Smooth muscle cell (in vitro differentiated cells): Measurements from ENCODE around the gene PYGB. TPM values are rescaled to one million over a fixed set of nuclear protein-coding genes. Genes with fewer than 3 reads are reported as not detected.

Experiments used
- DNase-seq: peaks from one replicate; lab custom pipeline; 2025; ENCODE audit not compliant: unreplicated experiment; lab: John Stamatoyannopoulos, UW
- H2AFZ ChIP-seq: fragments of 200-600 bp; sonication (generic); 2 replicates; pipeline ENCODE4 v1.6.0; 2016; ENCODE audit warnings: antibody characterized with exemption, low read depth, mild to moderate bottlenecking
- H3F3A ChIP-seq: fragments of 200-600 bp; sonication (generic); 2 replicates; pipeline ENCODE4 v1.6.0; 2017; ENCODE audit warnings: antibody characterized with exemption, low read depth
- H3K27ac ChIP-seq: fragments of 200-600 bp; sonication (generic); 2 replicates; pipeline ENCODE4 v1.5.1; 2016; ENCODE audit warnings: low read depth, mild to moderate bottlenecking
- H3K27me3 ChIP-seq: fragments of 200-600 bp; sonication (generic); 2 replicates; pipeline ENCODE4 v1.6.1; 2016; ENCODE audit warnings: low read depth, mild to moderate bottlenecking
- H3K36me3 ChIP-seq: fragments of 200-600 bp; sonication (generic); 2 replicates; pipeline ENCODE4 v1.5.1; 2016; ENCODE audit warnings: low read depth
- H3K4me1 ChIP-seq: fragments of 200-600 bp; sonication (generic); 2 replicates; pipeline ENCODE4 v1.5.1; 2016; ENCODE audit warnings: low read depth
- H3K4me2 ChIP-seq: fragments of 200-600 bp; sonication (generic); 2 replicates; pipeline ENCODE4 v1.6.0; 2016; ENCODE audit warnings: mild to moderate bottlenecking
- H3K4me3 ChIP-seq: fragments of 200-600 bp; sonication (generic); 2 replicates; pipeline ENCODE4 v1.5.1; 2016; ENCODE audit warnings: mild to moderate bottlenecking
- H3K79me2 ChIP-seq: fragments of 200-600 bp; sonication (generic); 2 replicates; pipeline ENCODE4 v1.6.0; 2016; ENCODE audit warnings: low read depth, mild to moderate bottlenecking
- H3K9ac ChIP-seq: fragments of 200-600 bp; sonication (generic); 2 replicates; pipeline ENCODE4 v1.6.0; 2016; ENCODE audit warnings: low read depth
- H3K9me3 ChIP-seq: fragments of 200-600 bp; sonication (generic); replicated peaks from 2 replicates; pipeline ENCODE4 v1.5.1; 2016; ENCODE audit warnings: low read depth
- H4K20me1 ChIP-seq: fragments of 200-600 bp; sonication (generic); 2 replicates; pipeline ENCODE4 v1.6.0; 2016; ENCODE audit warnings: low read depth
- WGBS: methylation state at CpG from one replicate; pipeline ENCODE4 v1.1.7; 2016; ENCODE audit warnings: low lambda C conversion rate; 5-methylcytosine and 5-hydroxymethylcytosine counted together
- polyA plus RNA-seq: library from polyadenylated mRNA; unstranded; fragments of >200 nt; fragmentation: Nextera tagmentation; extraction: Ambion mirVana; gene quantifications from 2 replicates; pipeline ENCODE4 v1.2.1, GENCODE V29; 2016
- total RNA-seq: library from RNA; depleted of rRNA; stranded (reverse); fragments of >200 nt; gene quantifications from 2 replicates; pipeline ENCODE4 v1.2.3, GENCODE V29; 2014
- TF ChIP-seq, protein P1 (sequence below): fragments of 200-600 bp; sonication (generic); IDR thresholded peaks from 2 replicates; pipeline ENCODE4 v1.5.1; 2017; ENCODE audit warnings: borderline replicate concordance, mild to moderate bottlenecking, antibody characterized with exemption; ENCODE audit not compliant: insufficient read depth, poor library complexity, severe bottlenecking

The PYGB gene
- total and polyA plus RNA-seq, 2 experiments from 2014 or later = 31.8 to 39.4 TPM

DNA sequence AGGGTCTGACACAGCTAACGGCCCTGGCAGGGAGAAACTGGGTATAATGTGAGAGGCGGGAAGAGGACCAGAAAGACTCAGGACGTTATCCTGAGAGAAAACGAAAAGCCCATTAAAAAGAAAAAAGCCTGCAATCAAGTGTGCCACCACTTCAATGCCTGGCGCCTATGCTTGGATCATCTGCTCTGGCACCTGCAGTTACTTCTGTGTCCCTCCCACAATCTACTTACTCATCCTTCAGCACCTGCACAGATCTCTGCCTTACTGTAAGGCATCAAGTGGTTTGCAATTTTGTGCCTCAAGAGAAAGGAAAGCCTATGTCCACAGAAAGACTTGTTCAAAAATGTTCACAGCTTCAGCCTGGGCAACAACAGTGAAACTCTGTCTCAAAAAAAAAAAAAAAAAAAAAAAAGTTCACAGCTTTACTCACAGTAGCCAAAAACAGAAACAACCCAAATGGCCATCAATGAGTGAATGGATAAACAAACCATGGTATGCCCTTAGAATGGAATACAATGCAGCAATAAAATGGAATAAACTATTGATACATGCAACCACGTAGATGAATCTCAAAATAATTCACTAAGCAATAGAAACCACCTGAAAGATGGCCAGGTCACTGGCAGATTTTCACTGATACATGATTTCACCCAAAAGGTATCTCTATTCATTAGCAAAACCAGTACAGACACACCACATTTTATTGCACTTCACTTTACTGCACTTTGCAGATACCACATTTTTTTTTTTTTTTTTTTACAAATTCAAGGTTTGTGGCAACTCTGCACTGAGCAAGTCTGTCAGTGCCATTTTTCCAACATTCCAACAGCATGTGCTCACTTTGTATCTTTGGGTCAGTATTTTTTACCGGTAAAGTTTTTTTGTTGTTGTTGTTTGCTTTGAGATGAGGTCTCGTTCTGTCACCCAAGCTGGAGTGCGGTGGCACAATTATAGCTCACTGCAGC, 94.1 kb downstream of the PYGB start:
- no peak for DNase-seq
- Histone ChIP-seq H3K4me2 (no peak overlapping the region), H3K4me3 (no peak overlapping the region), H3K27ac (peak overlapping the region; percentile 48), H3K79me2 (peaks cover 27% of the 10 kb centered on the region), H3K36me3 (no peaks in the 10 kb centered on the region), H3K4me1 (no peaks in the 10 kb centered on the region), H2AFZ (no peak overlapping the region), H3F3A (no peaks in the 10 kb centered on the region), H3K9me3 (no peaks in the 10 kb centered on the region), H4K20me1 (peaks cover 49% of the 10 kb centered on the region), H3K9ac (no peak overlapping the region), H3K27me3 (no peaks in the 10 kb centered on the region)
- WGBS = 84% methylated on average over 9 of the region's 9 CpGs
- TF ChIP-seq, protein P1, sequence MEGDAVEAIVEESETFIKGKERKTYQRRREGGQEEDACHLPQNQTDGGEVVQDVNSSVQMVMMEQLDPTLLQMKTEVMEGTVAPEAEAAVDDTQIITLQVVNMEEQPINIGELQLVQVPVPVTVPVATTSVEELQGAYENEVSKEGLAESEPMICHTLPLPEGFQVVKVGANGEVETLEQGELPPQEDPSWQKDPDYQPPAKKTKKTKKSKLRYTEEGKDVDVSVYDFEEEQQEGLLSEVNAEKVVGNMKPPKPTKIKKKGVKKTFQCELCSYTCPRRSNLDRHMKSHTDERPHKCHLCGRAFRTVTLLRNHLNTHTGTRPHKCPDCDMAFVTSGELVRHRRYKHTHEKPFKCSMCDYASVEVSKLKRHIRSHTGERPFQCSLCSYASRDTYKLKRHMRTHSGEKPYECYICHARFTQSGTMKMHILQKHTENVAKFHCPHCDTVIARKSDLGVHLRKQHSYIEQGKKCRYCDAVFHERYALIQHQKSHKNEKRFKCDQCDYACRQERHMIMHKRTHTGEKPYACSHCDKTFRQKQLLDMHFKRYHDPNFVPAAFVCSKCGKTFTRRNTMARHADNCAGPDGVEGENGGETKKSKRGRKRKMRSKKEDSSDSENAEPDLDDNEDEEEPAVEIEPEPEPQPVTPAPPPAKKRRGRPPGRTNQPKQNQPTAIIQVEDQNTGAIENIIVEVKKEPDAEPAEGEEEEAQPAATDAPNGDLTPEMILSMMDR = no peak

DNA sequence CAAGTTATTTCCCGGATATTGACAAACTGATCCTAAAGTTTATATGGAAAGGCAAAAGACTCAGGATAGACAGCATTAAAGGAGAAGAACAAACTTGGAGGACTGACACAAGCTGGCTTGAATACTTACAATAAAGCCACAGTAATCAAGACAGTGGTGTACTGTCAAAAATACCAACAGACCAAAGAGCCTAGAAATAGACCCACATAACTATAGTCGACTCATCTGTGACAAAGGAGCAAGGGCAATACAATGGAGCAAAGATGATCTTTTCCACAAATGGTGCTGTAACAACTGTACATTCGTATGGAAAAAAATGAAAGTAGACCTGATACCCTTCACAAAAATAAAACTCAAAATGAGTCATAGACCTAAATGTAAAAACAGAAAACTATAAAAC, 96.7 kb downstream of the PYGB start:
- Histone ChIP-seq H3K9me3 (no peaks in the 10 kb centered on the region), H4K20me1 (peaks cover 47% of the 10 kb centered on the region), H3K27me3 (no peaks in the 10 kb centered on the region), H3K9ac (no peak overlapping the region), H2AFZ (no peak overlapping the region), H3K27ac (no peak overlapping the region), H3F3A (no peaks in the 10 kb centered on the region), H3K36me3 (no peaks in the 10 kb centered on the region), H3K79me2 (peaks cover 27% of the 10 kb centered on the region), H3K4me1 (no peaks in the 10 kb centered on the region), H3K4me2 (no peak overlapping the region), H3K4me3 (no peak overlapping the region)
- TF ChIP-seq, protein P1 = no peak
- no peak for DNase-seq
- 92% methylated on average over 3 of the region's 3 CpGs for WGBS

DNA sequence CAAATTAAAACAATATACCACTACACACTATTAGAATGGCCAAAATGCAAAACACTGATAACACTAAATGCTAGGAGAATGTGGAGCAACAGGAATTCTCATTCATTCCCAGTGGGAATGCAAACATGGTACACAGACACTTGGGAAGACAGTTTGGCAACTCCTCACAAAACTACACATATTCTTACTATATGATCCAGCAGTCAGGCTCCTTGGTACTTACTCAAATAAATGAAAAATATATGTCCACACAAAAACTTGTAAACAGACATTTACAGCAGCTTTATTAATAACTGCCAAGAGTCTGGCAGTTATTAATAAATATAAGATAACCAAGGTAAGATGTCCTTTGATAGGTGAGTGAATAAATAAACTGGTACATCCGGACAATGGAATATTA, 97.8 kb downstream of the PYGB start:
- no peak overlapping the region for H3K4me3 ChIP-seq
- no peaks in the 10 kb centered on the region for H3K4me1 ChIP-seq
- H3F3A ChIP-seq = no peaks in the 10 kb centered on the region
- H3K36me3 ChIP-seq = no peaks in the 10 kb centered on the region
- peaks cover 24% of the 10 kb centered on the region for H3K79me2 ChIP-seq
- no peak overlapping the region for H3K4me2 ChIP-seq
- TF ChIP-seq, protein P1 = no peak
- H2AFZ ChIP-seq = no peak overlapping the region
- 97% methylated on average over 1 of the region's 1 CpG for WGBS
- DNase-seq = no peak
- peaks cover 37% of the 10 kb centered on the region for H4K20me1 ChIP-seq
- H3K27ac ChIP-seq = no peak overlapping the region
- H3K9ac ChIP-seq = no peak overlapping the region
- no peaks in the 10 kb centered on the region for H3K9me3 ChIP-seq
- no peaks in the 10 kb centered on the region for H3K27me3 ChIP-seq
